Astrocyte (in vitro differentiated cells and primary cell): ENCODE measurements around the gene DKC1.

ENCODE experiments used
- CTCF ChIP-seq: IDR thresholded peaks from 2 replicates; pipeline ENCODE4 v1.5.1; 2011; ENCODE audit warnings: low read depth, mild to moderate bottlenecking, inconsistent platforms, low read length, moderate library complexity; ENCODE audit not compliant: insufficient read depth
- EZH2 ChIP-seq: IDR thresholded peaks from 2 replicates; pipeline ENCODE4 v1.6.1; 2012; ENCODE audit warnings: mild to moderate bottlenecking, low read length, inconsistent platforms; ENCODE audit not compliant: insufficient read depth

GRCh38 chrX:154785716-154786115 lies 23.1 kb downstream of the DKC1 start:
- TF ChIP-seq CTCF (no peak), EZH2 (no peak)
